Left forelimb (tissue), 1 donor: ENCODE data around the gene SET.
"Not testable (repeated sequence)": the region's sequence is repeated elsewhere in the genome, so short reads cannot be mapped to it uniquely, and the experiment has no call there.

Source experiments
- DNase-seq: peaks from one replicate; pipeline ENCODE4 v3.0.0-alpha.2; 2018; ENCODE audit warnings: low spot score

The SET gene, protein sequence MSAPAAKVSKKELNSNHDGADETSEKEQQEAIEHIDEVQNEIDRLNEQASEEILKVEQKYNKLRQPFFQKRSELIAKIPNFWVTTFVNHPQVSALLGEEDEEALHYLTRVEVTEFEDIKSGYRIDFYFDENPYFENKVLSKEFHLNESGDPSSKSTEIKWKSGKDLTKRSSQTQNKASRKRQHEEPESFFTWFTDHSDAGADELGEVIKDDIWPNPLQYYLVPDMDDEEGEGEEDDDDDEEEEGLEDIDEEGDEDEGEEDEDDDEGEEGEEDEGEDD

DNA sequence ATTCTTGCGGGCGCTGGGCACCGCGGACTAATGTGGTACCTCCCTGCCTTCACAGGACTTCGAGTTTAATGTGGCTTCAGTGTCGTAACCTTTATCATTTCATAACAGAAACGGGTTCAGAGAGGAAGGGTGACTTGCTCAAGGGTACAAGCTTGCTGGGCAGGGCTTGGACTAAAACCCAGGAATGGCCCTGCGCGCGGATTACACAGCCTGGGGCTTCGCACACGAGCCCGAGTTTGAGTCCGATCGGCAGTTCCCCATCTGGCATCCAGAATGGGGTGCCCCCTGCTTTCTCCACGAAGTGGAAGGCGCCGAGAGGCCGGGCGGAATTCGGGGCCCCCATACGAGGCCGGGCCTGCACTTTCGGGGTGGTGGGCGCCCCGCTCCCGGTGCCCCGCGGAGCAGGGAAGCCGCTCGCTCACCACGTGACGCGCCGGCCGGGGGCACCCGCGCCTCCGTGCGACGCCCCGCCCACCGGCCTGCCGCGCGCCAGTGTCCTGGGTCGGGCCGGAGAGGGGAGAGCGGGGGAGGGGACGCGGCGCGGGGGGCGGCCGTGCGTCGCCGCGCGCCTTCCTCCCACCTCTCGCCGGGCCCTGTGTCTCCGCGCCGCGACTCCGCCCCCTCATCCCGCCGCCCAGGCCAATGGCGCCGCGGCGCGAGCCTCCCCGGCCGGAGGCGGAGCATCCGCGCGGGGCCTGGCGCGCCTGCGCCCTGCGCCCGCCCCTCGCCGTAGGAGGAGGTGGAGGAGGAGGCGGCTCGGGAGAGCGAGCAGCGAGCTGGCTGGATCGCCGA, at the start of gene SET:
Gene SET, plus strand, starts transcription at position 722 of the 792 bp plus-strand sequence. CDS start 361 bp downstream, outside the sequence.
- peak; percentile 96 for DNase-seq

DNA sequence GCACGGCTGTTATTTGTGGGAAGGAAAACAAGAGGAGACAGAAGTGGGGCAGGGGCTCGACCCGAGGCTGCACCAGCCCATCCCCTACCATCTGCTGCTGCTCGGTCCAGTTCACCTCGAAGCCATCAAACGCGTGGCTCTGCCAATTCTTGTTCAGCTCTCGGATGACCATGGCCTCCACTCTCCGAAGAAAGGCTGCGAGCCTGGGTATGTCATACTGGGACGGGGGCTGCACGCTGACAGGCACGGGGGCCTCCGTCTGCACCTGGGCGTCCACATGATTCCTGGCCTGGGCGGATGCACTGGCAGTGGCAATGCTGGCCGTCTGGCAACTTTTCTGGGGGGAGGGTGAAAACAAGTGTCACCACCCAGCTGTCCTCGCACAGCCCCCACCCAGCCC, 48.4 kb upstream of the SET start:
- no peak for DNase-seq

- no peak for DNase-seq
Measured at GRCh38 chr9:128642675-128643245, 46.3 kb upstream of the SET start.

DNA sequence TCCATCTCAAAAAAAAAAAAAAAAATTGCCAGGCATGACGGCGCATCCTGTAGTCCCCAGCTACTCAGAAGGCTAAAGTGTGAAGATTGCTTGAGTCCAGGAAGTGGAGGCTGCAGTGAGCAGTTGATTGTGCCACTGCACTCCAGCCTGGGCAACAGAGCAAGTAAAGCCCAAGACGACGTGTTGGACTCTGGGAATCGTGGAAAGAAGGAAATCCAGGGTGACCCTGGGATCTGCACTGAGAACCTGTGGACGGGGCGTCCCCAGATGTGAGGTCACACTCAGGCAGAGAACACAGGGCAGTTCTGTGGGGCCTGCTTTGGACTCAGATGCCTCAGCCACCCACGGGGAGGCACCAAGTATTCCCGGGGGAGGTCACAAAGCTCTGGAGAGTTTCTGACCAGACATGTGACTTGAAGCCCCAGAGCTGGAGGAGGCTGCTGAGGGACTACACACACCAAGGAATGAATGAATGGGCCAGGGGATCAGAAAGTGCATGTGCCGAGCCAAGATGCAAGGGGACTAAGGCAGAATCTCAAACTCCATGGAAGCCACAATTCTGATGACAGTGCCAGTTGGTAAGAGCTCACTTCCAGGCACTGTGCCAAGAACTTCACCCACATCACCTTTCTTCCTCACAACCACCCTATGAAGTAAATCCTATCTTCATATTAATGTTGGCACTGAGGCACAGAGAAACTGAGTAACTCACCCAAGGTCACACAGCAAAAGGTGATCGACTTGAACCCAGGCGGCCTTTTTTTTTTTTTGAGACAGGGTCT, 45.3 kb upstream of the SET start:
- no peak for DNase-seq

DNA sequence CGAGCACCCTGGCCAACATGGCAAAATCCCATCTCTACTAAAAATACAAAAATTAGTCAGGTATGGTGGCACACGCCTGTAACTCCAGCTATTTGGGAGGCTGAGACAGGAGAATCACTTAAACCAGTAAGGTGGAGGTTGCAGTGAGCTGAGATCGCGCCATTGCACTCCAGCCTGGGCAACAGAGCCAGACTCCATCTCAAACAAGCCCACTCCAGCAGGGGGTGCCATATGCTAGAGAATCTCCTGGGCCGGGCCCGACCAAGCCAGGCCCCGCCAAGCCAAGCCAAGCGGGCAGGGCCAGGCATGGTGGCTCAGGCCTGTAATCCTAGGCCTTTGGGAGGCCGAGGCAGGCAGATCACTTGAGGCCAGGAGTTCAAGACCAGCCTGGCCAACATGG, 40.8 kb upstream of the SET start:
- not testable (repeated sequence) for DNase-seq

- no peak for DNase-seq
Measured at GRCh38 chr9:128651798-128652197, 37.2 kb upstream of the SET start.

- no peak for DNase-seq
Measured at GRCh38 chr9:128653908-128654307, 35.1 kb upstream of the SET start.

DNA sequence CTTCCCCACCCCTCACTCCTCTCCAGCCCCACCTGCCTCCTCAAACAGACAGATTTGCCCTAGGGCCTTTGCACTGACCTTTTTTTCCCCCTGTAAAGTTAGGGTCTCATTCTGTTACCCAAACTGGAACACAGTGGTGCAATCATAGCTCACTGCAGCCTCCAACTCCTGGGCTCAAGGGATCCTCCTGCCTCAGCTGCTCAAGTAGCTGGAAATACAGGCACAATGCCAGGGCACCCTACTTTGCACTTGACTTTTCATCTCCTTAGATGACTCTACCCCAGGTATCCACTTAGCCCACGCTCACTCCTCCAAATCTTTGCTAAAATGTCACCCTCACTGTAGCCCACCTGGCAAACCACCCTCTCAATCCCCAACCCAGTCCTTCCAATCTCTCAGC, 34.5 kb upstream of the SET start:
- no peak for DNase-seq

GRCh38 chr9:128656416-128657343, 32.3 kb upstream of the SET start, which contains the start of gene DYNC2I2:
TSS of gene DYNC2I2 (minus strand) at chr9:128656847. CDS start at chr9:128656726, 121 bp downstream.
- peak; percentile 97 for DNase-seq

GRCh38 chr9:128657344-128657704, 31.7 kb upstream of the SET start:
- no peak for DNase-seq

GRCh38 chr9:128657796-128658195, 31.2 kb upstream of the SET start:
- DNase-seq: no peak

DNA sequence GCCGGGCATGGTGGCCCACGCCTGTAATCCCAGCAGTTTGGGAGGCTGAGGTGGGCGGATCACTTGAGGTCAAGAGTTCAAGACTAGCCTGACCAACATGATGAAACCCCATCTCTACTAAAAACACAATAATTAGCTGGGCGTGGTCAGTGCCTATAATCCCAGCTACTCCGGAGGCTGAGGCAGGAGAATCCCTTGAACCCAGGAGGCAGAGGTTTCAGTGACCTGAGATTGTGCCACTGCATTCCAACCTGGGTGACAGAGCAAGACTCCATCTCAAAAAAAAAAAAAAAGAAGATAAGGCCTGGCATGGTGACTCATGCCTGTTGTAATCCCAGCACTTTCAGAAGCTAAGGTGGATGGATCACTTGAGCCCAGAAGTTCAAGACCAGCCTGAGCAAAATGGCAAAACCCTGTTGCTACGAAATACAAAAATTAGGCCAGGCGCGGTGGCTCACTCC, 22.5 kb upstream of the SET start:
- not testable (repeated sequence) for DNase-seq

DNA sequence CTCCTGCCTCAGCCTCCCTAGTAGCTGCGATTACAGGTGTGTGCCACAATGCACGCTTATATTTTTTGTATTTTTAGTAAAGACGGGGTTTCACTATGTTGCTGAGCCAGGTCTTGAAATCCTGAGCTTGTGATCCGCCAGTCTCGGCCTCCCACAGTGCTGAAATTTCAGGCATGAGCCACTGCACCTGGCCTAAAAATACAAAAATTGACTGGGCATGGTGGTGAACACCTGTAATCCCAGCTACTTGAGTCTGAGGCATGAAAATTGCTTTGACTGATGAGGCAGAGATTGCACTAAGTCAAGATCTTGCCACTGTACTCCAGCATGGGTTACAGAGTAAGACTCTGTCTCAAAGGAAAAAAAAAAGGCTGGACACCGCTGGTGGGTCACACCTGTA, 19.2 kb upstream of the SET start:
- no peak for DNase-seq

GRCh38 chr9:128675382-128675781, 13.6 kb upstream of the SET start:
- DNase-seq: no peak

- DNase-seq: no peak
Measured at GRCh38 chr9:128677794-128678193, 11.2 kb upstream of the SET start.

DNA sequence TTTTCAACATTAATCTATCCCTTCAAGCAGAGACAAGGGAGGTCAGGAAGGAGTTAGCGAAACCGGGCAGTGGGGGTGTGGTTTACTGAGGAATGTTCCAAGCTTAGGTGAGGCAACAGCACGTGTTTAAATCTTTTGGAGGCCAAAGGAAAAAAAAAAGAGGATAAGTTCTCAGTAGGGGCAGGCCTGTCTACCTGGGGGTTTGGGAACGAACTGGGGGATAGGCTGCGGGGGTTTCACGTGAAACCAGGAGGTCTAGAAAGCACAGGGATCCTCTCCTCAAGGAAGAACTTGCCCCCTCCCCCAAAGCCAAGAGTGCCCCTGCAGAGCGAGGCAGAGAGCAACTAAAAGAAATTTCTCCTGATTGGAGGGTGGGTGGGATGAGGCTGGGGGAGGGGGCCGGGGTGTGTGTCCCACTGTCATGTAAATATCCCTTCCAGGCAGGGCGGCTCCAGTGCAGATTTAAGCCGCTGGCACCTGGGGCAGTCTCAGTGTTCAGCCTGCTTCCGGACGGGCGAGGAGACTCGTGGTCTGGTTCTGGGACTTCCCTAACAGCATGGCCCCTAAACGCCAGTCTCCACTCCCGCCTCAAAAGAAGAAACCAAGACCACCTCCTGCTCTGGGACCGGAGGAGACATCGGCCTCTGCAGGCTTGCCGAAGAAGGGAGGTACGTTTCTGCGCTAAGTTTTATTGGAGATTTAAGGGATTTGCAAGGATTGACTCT, 5.5 kb upstream of the SET start:
- peak; percentile 74 for DNase-seq

- no peak for DNase-seq
Measured at GRCh38 chr9:128684065-128684324, 5.0 kb upstream of the SET start.

- DNase-seq: peak; percentile 78
Measured at GRCh38 chr9:128684325-128685199, 4.5 kb upstream of the SET start.

DNA sequence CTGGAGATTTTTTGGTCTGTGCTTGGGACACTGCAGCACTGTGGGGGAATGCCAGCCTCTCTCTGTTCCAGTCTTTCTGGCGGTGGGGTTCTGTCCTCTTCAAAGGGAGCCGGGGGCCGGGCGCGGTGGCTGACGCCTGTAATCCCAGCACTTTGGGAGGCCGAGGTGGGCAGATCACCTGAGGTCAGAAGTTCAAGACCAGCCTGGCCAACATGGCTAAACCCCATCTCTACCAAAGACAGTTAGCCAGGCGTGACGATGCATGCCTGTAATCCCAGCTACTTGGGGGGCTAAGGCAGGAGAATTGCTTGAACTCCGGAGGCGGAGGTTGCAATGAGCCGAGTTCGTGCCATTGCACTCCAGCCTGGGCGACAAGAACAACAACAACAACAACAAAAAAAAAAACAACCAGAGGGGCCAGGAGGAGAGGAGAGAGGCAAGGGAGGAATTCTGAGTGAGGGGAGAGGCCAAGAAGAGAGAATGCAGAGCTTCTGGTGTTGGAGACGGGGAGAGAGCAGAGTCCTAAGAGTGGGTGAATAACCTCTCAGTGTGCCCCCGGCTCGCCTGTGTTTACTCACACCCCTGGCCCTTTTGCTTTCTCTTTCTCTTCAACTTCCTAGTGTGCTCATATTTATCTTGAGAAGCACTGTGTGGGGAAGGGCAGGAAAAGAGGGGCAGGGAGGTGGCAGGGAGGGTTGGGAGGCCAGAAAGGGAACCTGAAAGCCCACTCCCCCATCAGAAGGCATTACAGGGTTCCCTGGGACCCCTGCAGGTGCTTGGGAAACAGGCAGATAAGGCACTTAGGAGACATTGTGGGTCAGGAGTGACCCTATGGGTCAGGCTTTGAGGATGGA, 3.2 kb upstream of the SET start:
- no peak for DNase-seq
